Memory B cell (primary cell): Measurements from ENCODE around the gene ZFY.
A peak's percentile ranks its signal among the peaks of the same experiment; 100 is the strongest.

Experiments
- ATAC-seq: fragments of 150-1000 bp; cut with Tn5 transposase; 2 replicates; pipeline ENCODE4 v1.10.0; 2021; ENCODE audit warnings: low read depth, mild to moderate bottlenecking, moderate library complexity
- DNase-seq, 2 donors: peaks; one replicate each; pipeline ENCODE4 v3.0.0; 2022; ENCODE audit warnings: low spot score in 2 of 2
- H3K27ac Mint-ChIP-seq: one replicate; pipeline ENCODE4 v1.8.0; 2022; ENCODE audit warnings: mild to moderate bottlenecking, moderate library complexity, mixed read lengths
- H3K27me3 Mint-ChIP-seq: one replicate; pipeline ENCODE4 v1.8.0; 2022; ENCODE audit warnings: mixed read lengths
- H3K36me3 Mint-ChIP-seq: one replicate; pipeline ENCODE4 v1.8.0; 2022; ENCODE audit warnings: mild to moderate bottlenecking, mixed read lengths
- H3K4me1 Mint-ChIP-seq: one replicate; pipeline ENCODE4 v1.8.0; 2022; ENCODE audit warnings: mixed read lengths
- H3K4me3 Mint-ChIP-seq: one replicate; pipeline ENCODE4 v1.8.0; 2022; ENCODE audit warnings: mild to moderate bottlenecking, moderate library complexity, mixed read lengths
- H3K9me3 Mint-ChIP-seq: one replicate; pipeline ENCODE4 v1.8.0; 2022; ENCODE audit warnings: mixed read lengths

ZFY gene

DNA sequence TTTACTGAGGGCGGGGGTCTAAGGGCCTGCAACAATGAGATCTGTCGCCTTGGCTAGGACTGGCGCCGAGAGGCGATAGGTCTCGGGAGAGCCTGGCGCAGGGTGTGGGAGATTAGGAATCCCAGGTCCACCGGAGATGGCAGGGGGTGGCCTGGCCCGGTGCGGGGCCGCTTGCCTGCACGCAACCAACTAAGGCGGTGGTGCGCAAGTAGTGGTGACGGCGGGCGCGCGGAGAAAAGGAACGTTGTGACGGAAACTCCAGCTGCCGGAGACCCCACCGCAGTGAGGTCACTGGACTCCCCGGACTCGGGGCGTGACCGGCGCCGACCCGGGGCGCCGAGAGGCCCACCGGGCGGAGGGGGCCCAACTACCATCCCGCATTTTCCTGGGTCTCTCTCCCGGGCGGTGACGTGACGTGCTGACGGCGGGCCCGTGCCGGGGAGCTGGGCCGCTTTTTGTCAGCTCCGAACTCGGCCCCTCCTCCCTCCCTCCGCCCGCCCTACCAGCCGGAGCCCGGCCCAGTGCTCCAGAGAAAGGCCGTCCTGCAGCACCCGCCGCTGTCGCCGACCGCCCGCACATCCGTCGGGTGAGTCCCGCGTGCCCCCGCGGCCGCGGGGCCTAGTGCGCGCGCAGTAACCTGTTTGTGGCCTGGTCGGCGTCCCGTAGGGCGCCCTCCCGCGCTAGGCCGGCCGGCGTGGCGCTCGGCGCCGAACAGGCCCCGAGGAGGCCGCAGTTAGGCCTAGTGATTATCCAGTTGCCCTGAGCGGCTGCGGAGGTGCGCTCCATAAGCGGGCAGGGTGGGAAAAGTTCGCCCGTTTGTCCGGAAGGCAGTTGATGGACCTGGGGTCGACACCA is at the start of gene ZFY:
Gene ZFY, plus strand, starts transcription at position 521 of the 855 bp plus-strand sequence. CDS start 18,556 bp downstream, outside the sequence.
- no peaks in the 10 kb centered on the region for H3K27me3 Mint-ChIP-seq
- H3K27ac Mint-ChIP-seq, result peak within 1 kb of the TSS; percentile 98
- DNase-seq (peak in 1 of 2 donors; percentile 70), ATAC-seq (peak; percentile 54)
- H3K9me3 Mint-ChIP-seq, result no peaks in the 10 kb centered on the region
- peaks cover 13% of the 10 kb centered on the region for H3K4me1 Mint-ChIP-seq
- peak within 1 kb of the TSS; percentile 91 for H3K4me3 Mint-ChIP-seq
- peaks cover 7% of the 10 kb centered on the region for H3K36me3 Mint-ChIP-seq

GRCh38 chrY:2885880-2886279 is 49.3 kb upstream of the ZFY start:
- H3K36me3 Mint-ChIP-seq, result peaks cover 5% of the 10 kb centered on the region
- no peaks in the 10 kb centered on the region for H3K4me1 Mint-ChIP-seq
- no peak for ATAC-seq
- H3K27ac Mint-ChIP-seq, result no peak overlapping the region
- no peak overlapping the region for H3K4me3 Mint-ChIP-seq
- DNase-seq, result no peak
- H3K27me3 Mint-ChIP-seq, result no peaks in the 10 kb centered on the region
- H3K9me3 Mint-ChIP-seq, result peaks cover 3% of the 10 kb centered on the region

DNA sequence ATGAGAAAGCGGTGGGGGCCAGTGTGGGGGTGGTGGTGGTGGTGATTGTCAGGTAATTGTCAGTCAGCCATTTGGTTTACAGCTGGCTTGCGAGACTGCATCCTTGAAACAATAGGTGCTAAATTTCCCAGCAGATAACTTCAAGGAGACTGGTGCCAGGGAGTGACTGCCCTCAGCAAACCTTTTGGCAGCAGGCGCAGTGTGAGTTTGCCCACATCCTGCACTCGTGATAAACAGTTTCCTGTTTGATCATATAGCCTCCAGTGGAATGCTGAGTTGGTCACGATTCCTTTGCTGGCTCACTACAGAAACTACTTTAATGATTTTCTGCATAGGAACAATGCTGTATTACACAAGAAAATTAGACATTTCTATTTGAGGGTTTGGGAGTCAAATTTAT is 47.8 kb upstream of the ZFY start:
- ATAC-seq (no peak), DNase-seq (no peak)
- no peaks in the 10 kb centered on the region for H3K27me3 Mint-ChIP-seq
- H3K4me3 Mint-ChIP-seq, result no peak overlapping the region
- H3K27ac Mint-ChIP-seq, result no peak overlapping the region
- no peaks in the 10 kb centered on the region for H3K4me1 Mint-ChIP-seq
- peaks cover 5% of the 10 kb centered on the region for H3K36me3 Mint-ChIP-seq
- peaks cover 3% of the 10 kb centered on the region for H3K9me3 Mint-ChIP-seq

DNA sequence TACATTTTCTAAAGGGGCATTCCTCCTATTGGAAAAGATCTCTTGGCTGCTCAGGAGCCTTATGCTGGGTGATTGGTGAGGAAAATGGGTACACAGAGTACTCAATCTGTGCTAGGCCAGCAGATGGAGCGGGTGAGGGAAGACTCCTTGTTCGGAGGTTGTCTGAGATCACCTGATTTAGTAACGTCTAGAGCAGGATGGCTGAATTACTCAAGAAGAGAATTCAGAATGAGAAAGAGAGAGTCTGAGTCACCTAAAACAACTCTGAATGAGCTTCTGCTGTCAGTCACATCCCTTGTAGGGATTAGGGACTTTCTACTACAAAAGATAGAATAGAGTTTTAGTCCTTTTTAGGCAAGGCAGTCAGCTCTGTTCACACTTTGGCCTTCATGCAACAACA is 47.2 kb upstream of the ZFY start:
- Mint-ChIP-seq H3K27ac (no peak overlapping the region), H3K36me3 (peaks cover 5% of the 10 kb centered on the region), H3K9me3 (peaks cover 3% of the 10 kb centered on the region), H3K27me3 (no peaks in the 10 kb centered on the region), H3K4me3 (no peak overlapping the region), H3K4me1 (no peaks in the 10 kb centered on the region)
- ATAC-seq (no peak), DNase-seq (no peak)

GRCh38 chrY:2893471-2893870 is 41.7 kb upstream of the ZFY start:
- DNase-seq (no peak), ATAC-seq (no peak)
- Mint-ChIP-seq H3K4me3 (no peak overlapping the region), H3K27me3 (no peaks in the 10 kb centered on the region), H3K27ac (no peak overlapping the region), H3K9me3 (peaks cover 3% of the 10 kb centered on the region), H3K4me1 (no peaks in the 10 kb centered on the region), H3K36me3 (peaks cover 6% of the 10 kb centered on the region)

DNA sequence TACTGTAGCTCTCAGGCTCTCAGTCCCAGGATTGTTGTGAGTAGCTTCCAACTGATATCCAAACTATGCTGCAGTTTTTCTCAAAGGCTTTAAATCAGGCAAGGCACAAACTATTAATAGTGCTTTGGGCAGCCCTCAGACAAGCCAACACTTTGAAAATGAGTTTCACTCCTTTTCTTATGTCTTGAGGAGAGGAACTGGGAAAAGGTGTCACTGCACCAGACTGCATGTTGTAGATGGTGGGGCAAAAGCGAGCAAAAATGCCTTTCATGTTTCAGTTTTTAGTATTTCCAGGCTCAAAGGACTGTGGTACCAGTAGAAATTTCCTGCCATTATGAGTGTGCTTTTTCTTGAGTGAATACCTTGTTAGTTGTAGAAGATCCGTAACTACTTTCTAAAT is 39.1 kb upstream of the ZFY start:
- Mint-ChIP-seq H3K36me3 (peaks cover 6% of the 10 kb centered on the region), H3K4me3 (no peak overlapping the region), H3K27me3 (peaks cover 3% of the 10 kb centered on the region), H3K4me1 (no peaks in the 10 kb centered on the region), H3K9me3 (peaks cover 3% of the 10 kb centered on the region), H3K27ac (no peak overlapping the region)
- ATAC-seq (no peak), DNase-seq (no peak)

DNA sequence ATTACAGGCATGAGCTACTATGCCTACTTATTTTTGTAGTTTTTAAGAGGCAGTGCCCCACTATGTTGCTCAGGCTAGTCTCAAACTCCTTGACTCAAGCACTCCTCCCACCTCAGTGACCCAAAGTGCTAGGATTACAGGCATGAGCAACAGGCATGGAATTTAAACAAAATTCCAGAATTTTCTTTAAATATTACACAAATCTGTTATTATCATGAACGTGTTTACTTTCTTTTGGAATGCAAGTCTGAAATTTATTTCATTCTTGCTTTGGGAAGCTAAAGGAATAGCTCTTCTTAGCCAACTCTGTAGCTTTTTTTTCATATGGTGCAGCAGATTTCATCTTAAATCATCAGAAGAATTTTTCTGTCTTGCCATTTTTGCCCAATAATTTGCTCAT is 27.8 kb upstream of the ZFY start:
- Mint-ChIP-seq H3K27ac (no peak overlapping the region), H3K27me3 (no peaks in the 10 kb centered on the region), H3K4me3 (no peak overlapping the region), H3K36me3 (peaks cover under 1% of the 10 kb centered on the region), H3K4me1 (no peaks in the 10 kb centered on the region), H3K9me3 (peaks cover 1% of the 10 kb centered on the region)
- ATAC-seq, result no peak
- no peak for DNase-seq

GRCh38 chrY:2913066-2913815 is 21.9 kb upstream of the ZFY start:
- Mint-ChIP-seq H3K9me3 (peaks cover 1% of the 10 kb centered on the region), H3K27ac (no peak overlapping the region), H3K27me3 (no peaks in the 10 kb centered on the region), H3K4me3 (no peak overlapping the region), H3K36me3 (no peaks in the 10 kb centered on the region), H3K4me1 (peaks cover 2% of the 10 kb centered on the region)
- DNase-seq (no peak), ATAC-seq (peak; percentile 62)

- H3K9me3 Mint-ChIP-seq, result no peaks in the 10 kb centered on the region
- H3K27ac Mint-ChIP-seq, result peak overlapping the region; percentile 98
- peaks cover 7% of the 10 kb centered on the region for H3K4me1 Mint-ChIP-seq
- ATAC-seq (no peak), DNase-seq (no peak)
- no peaks in the 10 kb centered on the region for H3K27me3 Mint-ChIP-seq
- H3K36me3 Mint-ChIP-seq, result peaks cover 9% of the 10 kb centered on the region
- peak overlapping the region; percentile 24 for H3K4me3 Mint-ChIP-seq
These were observed 1.1 kb upstream of the ZFY start for GRCh38 chrY:2934078-2934477.

DNA sequence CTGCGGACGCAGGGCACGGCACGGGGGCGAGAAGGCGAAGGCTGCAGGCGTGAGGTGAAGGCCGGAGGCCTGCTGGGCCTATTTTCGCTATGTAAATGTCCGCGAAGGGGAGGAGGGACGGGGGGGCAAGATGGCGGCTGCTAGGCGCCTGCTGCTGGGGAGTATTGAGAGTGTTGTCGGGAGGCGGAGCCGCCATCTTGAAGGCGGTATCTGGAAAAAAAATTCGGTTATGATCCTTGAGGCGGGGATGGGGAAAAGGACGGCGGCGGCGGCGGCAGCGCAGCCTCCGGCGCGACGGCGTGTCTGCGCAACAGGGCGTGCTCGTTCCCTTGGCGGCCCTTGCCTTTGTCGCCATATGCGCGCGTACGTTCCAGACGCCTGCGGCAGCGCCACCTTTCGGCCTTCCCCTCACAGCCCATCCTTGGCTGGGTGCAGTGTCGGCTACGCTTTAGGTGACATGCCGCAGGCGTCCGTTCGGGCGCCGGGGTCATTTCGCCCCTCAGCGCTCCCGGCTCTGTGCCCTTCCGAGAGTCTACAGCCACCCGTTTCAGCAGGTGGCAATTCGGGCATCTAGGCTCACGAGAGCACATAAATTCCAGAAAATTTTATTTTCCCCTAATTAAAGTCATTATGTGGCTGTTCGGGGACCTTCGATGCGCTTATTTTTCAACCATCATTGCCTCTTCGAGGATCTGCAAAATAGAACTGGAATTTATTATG is 695 bp downstream of the ZFY start:
- peak in 1 of 2 donors; percentile 79 for DNase-seq
- peak overlapping the region; percentile 98 for H3K27ac Mint-ChIP-seq
- H3K27me3 Mint-ChIP-seq, result no peaks in the 10 kb centered on the region

GRCh38 chrY:2936436-2936750 is 1.2 kb downstream of the ZFY start:
- H3K4me3 Mint-ChIP-seq, result peak overlapping the region; percentile 91
- H3K27ac Mint-ChIP-seq, result peak overlapping the region; percentile 98
- ATAC-seq (no peak), DNase-seq (no peak)
- H3K9me3 Mint-ChIP-seq, result no peaks in the 10 kb centered on the region
- peaks cover 13% of the 10 kb centered on the region for H3K4me1 Mint-ChIP-seq
- H3K27me3 Mint-ChIP-seq, result no peaks in the 10 kb centered on the region
- peaks cover 7% of the 10 kb centered on the region for H3K36me3 Mint-ChIP-seq

More for the DNA sequence above, 695 bp downstream of the ZFY start:
- Mint-ChIP-seq H3K4me1 (peaks cover 13% of the 10 kb centered on the region), H3K9me3 (no peaks in the 10 kb centered on the region), H3K36me3 (peaks cover 7% of the 10 kb centered on the region), H3K4me3 (peak overlapping the region; percentile 91)
- peak; percentile 71 for ATAC-seq

DNA sequence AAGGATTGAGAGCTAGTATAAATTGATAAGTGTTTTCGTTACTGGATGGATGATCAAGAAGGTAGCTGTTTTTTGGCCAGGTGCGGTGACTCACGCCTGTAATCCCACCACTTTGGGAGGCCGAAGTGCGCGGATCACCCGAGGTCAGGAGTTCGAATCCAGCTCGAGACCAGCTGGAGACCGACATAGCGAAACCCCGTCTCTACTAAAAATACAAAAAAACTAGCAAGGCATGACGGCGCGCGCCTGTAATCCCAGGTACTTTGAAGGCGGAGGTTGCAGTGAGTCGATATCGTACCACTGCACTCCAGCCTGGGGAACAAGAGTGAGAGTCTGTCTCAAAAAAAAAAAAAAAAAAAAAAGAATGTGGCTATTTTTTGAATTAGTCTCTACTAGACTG is 2.0 kb downstream of the ZFY start:
- Mint-ChIP-seq H3K27ac (peak overlapping the region; percentile 98), H3K27me3 (no peaks in the 10 kb centered on the region), H3K4me1 (peaks cover 13% of the 10 kb centered on the region), H3K9me3 (no peaks in the 10 kb centered on the region), H3K36me3 (peaks cover 3% of the 10 kb centered on the region), H3K4me3 (peak overlapping the region; percentile 91)
- ATAC-seq (no peak), DNase-seq (no peak)

GRCh38 chrY:2949590-2950252 is 14.5 kb downstream of the ZFY start:
- Mint-ChIP-seq H3K4me3 (peak overlapping the region; percentile 3), H3K27ac (no peak overlapping the region), H3K9me3 (no peaks in the 10 kb centered on the region)

More at GRCh38 chrY:2949590-2950252, 14.5 kb downstream of the ZFY start:
- H3K36me3 Mint-ChIP-seq, result no peaks in the 10 kb centered on the region
- H3K27me3 Mint-ChIP-seq, result no peaks in the 10 kb centered on the region
- no peak for DNase-seq
- H3K4me1 Mint-ChIP-seq, result peaks cover 23% of the 10 kb centered on the region
- peak; percentile 54 for ATAC-seq
